Stimulated activated CD4-positive, alpha-beta T cell treated with anti-CD3 and anti-CD28 coated beads, TNF-alpha, amount 100 ng/mL, for 24 hours (primary cell): ENCODE results near the gene FAM171A2.
"Not testable (repeated sequence)": the region's sequence is repeated elsewhere in the genome, so short reads cannot be mapped to it uniquely, and the experiment has no call there.

Source experiments
- DNase-seq, 3 experiments: peaks; one replicate each; pipeline ENCODE4 v3.0.0-alpha.2; 2020; ENCODE audit warnings: low read depth in 3 of 3

Gene FAM171A2

GRCh38 chr17:44363613-44364159 is at the start of gene FAM171A2:
FAM171A2 (minus strand) TSS chr17:44363853; CDS start chr17:44363714, 139 bp downstream.
- DNase-seq, result peak in 2 of 3 experiments; percentile 35 to 61

GRCh38 chr17:44409309-44410028 is 45.8 kb upstream of the FAM171A2 start:
- DNase-seq, result no peak

GRCh38 chr17:44408786-44409185 is 45.1 kb upstream of the FAM171A2 start:
- no peak for DNase-seq

GRCh38 chr17:44402564-44403172 is 39.0 kb upstream of the FAM171A2 start:
- no peak for DNase-seq

GRCh38 chr17:44400226-44400847 is 36.7 kb upstream of the FAM171A2 start:
- no peak for DNase-seq

GRCh38 chr17:44398692-44399691 is 35.3 kb upstream of the FAM171A2 start:
- no peak for DNase-seq

- DNase-seq, result no peak
Measured at GRCh38 chr17:44397479-44398440, 34.1 kb upstream of the FAM171A2 start.

GRCh38 chr17:44396946-44397345 is 33.3 kb upstream of the FAM171A2 start:
- DNase-seq, result no peak

- DNase-seq, result no peak
Measured at GRCh38 chr17:44394833-44395232, 31.2 kb upstream of the FAM171A2 start.

- DNase-seq, result not testable (repeated sequence)
Measured at GRCh38 chr17:44394112-44394511, 30.5 kb upstream of the FAM171A2 start.

GRCh38 chr17:44390250-44390870 is 26.7 kb upstream of the FAM171A2 start:
- no peak for DNase-seq

- DNase-seq, result no peak
Measured at GRCh38 chr17:44389723-44390202, 26.1 kb upstream of the FAM171A2 start.

- no peak for DNase-seq
Measured at GRCh38 chr17:44389281-44389680, 25.6 kb upstream of the FAM171A2 start, which contains the start of gene ITGA2B. ITGA2B (minus strand) TSS chr17:44389649; CDS start chr17:44389473, 176 bp downstream.

- DNase-seq, result no peak
Measured at GRCh38 chr17:44387804-44388203, 24.2 kb upstream of the FAM171A2 start.

GRCh38 chr17:44386182-44386525 is 22.5 kb upstream of the FAM171A2 start:
- no peak for DNase-seq

- DNase-seq, result peak; percentile 74 to 86 (median 79)
Measured at GRCh38 chr17:44385287-44386181, 21.9 kb upstream of the FAM171A2 start.

- no peak for DNase-seq
Measured at GRCh38 chr17:44384823-44385286, 21.2 kb upstream of the FAM171A2 start.

GRCh38 chr17:44384281-44384822 is 20.7 kb upstream of the FAM171A2 start:
- DNase-seq, result no peak
